Measurements from ENCODE around the gene PROCR.
"Not testable (repeated sequence)": the region's sequence is repeated elsewhere in the genome, so short reads cannot be mapped to it uniquely, and the experiment has no call there.

Gene PROCR

GRCh38 chr20:35165221-35166185, 6.4 kb upstream of the PROCR start:
- no peak for DNase-seq

GRCh38 chr20:35166242-35166830, 5.5 kb upstream of the PROCR start:
- no peak for DNase-seq

- no peak for DNase-seq
These were observed 4.1 kb upstream of the PROCR start for GRCh38 chr20:35167787-35168186.

GRCh38 chr20:35168701-35169409, 3.0 kb upstream of the PROCR start:
- DNase-seq: not testable (repeated sequence)

- DNase-seq: no peak
These were observed 477 bp upstream of the PROCR start for GRCh38 chr20:35171438-35171752.

GRCh38 chr20:35172434-35172806, 548 bp downstream of the PROCR start:
- no peak for DNase-seq

GRCh38 chr20:35173576-35174192, 1.8 kb downstream of the PROCR start:
- DNase-seq: no peak

- DNase-seq: no peak
These were observed 2.8 kb downstream of the PROCR start for GRCh38 chr20:35174458-35175216.

GRCh38 chr20:35176132-35176531, 4.3 kb downstream of the PROCR start:
- DNase-seq: no peak

- DNase-seq: no peak
These were observed 7.7 kb downstream of the PROCR start for GRCh38 chr20:35179292-35180212.

GRCh38 chr20:35180266-35180665, 8.4 kb downstream of the PROCR start:
- no peak for DNase-seq

GRCh38 chr20:35181731-35182130, 9.9 kb downstream of the PROCR start:
- DNase-seq: no peak

- not testable (repeated sequence) for DNase-seq
These were observed 14.9 kb downstream of the PROCR start for GRCh38 chr20:35186691-35187289.

- DNase-seq: no peak
These were observed 15.8 kb downstream of the PROCR start for GRCh38 chr20:35187584-35188190.

GRCh38 chr20:35189223-35189622, 17.4 kb downstream of the PROCR start:
- not testable (repeated sequence) for DNase-seq

GRCh38 chr20:35190556-35190955, 18.7 kb downstream of the PROCR start:
- no peak for DNase-seq

GRCh38 chr20:35191419-35192117, 19.7 kb downstream of the PROCR start:
- no peak for DNase-seq

GRCh38 chr20:35192118-35192872, 20.4 kb downstream of the PROCR start:
- DNase-seq: no peak

Measured in NCI-H2107 (cell line).